ENCODE data around the gene MINK1. TPM values are rescaled to one million over a fixed set of nuclear protein-coding genes. Genes with fewer than 3 reads are reported as not detected.

MINK1 gene
- total and polyA plus RNA-seq, 8 donors, result 53.5 to 85.4 (median 68.8) TPM

GRCh38 chr17:4810696-4811290, 22.3 kb upstream of the MINK1 start:
- Histone ChIP-seq H3K36me3 (peaks cover 0 to 21% of the 10 kb centered on the region in 2 donors), H3K4me3 (no peak overlapping the region), H3K27ac (no peak overlapping the region), H3K4me1 (peaks cover 10 to 23% of the 10 kb centered on the region in 2 donors), H3K27me3 (peaks cover 0 to 21% of the 10 kb centered on the region in 2 donors), H3K9me3 (no peaks in the 10 kb centered on the region)
- TF ChIP-seq CTCF (IDR thresholded peaks at IDR 0.05), result no peak
- no peak for DNase-seq
- intact Hi-C loops (cut with DNase I), result no loop called here
- ATAC-seq, result no peak

GRCh38 chr17:4811471-4811870, 21.7 kb upstream of the MINK1 start:
- H3K27ac ChIP-seq, result no peak overlapping the region
- H3K4me1 ChIP-seq, result peaks cover 10 to 17% of the 10 kb centered on the region in 2 donors
- H3K36me3 ChIP-seq, result peaks cover 0 to 28% of the 10 kb centered on the region in 2 donors
- no peak overlapping the region for H3K4me3 ChIP-seq
- peaks cover 0 to 15% of the 10 kb centered on the region in 2 donors for H3K27me3 ChIP-seq
- ATAC-seq, result no peak
- intact Hi-C loops (cut with DNase I), result no loop called here
- no peak for TF ChIP-seq CTCF (IDR thresholded peaks at IDR 0.05)
- no peaks in the 10 kb centered on the region for H3K9me3 ChIP-seq
- DNase-seq, result no peak

- DNase-seq, result no peak
- no peaks in the 10 kb centered on the region for H3K9me3 ChIP-seq
- intact Hi-C loops (cut with DNase I), result no loop called here
- H3K4me3 ChIP-seq, result no peak overlapping the region
- H3K27ac ChIP-seq, result no peak overlapping the region
- no peak for TF ChIP-seq CTCF (IDR thresholded peaks at IDR 0.05)
- peaks cover 0 to 40% of the 10 kb centered on the region in 2 donors for H3K36me3 ChIP-seq
- H3K27me3 ChIP-seq, result peaks cover 0 to 8% of the 10 kb centered on the region in 2 donors
- ATAC-seq, result no peak
- peaks cover 8 to 13% of the 10 kb centered on the region in 2 donors for H3K4me1 ChIP-seq
Measured at GRCh38 chr17:4812690-4813089, 20.4 kb upstream of the MINK1 start.

GRCh38 chr17:4815043-4815675, 18.0 kb upstream of the MINK1 start:
- H3K4me3 ChIP-seq, result no peak overlapping the region
- peaks cover 0 to 57% of the 10 kb centered on the region in 2 donors for H3K36me3 ChIP-seq
- H3K9me3 ChIP-seq, result no peaks in the 10 kb centered on the region
- H3K4me1 ChIP-seq, result no peaks in the 10 kb centered on the region
- H3K27me3 ChIP-seq, result no peaks in the 10 kb centered on the region
- no peak for TF ChIP-seq CTCF (IDR thresholded peaks at IDR 0.05)
- H3K27ac ChIP-seq, result no peak overlapping the region
- DNase-seq, result no peak
- no peak for ATAC-seq
- intact Hi-C loops (cut with DNase I), result no loop called here

- Histone ChIP-seq H3K36me3 (peaks cover 0 to 70% of the 10 kb centered on the region in 2 donors), H3K27ac (no peak overlapping the region), H3K4me1 (no peaks in the 10 kb centered on the region), H3K9me3 (no peaks in the 10 kb centered on the region), H3K27me3 (no peaks in the 10 kb centered on the region), H3K4me3 (no peak overlapping the region)
- intact Hi-C loops (cut with DNase I), result no loop called here
- TF ChIP-seq CTCF (IDR thresholded peaks at IDR 0.05), result no peak
- DNase-seq, result no peak
- ATAC-seq, result no peak
Measured at GRCh38 chr17:4816826-4817225, 16.3 kb upstream of the MINK1 start.

All from left lung (tissue), 10 donors.